GM12878 (cell line): ENCODE measurements around the gene UBE2O. TPM values are rescaled to one million over a fixed set of nuclear protein-coding genes. Genes with fewer than 3 reads are reported as not detected.
A peak's percentile ranks its signal among the peaks of the same experiment; 100 is the strongest.

ENCODE experiments used
- CREB1 ChIP-seq: IDR thresholded peaks from 2 replicates; pipeline ENCODE4 v1.6.1; 2012; ENCODE audit warnings: low read depth, mild to moderate bottlenecking, inconsistent platforms
- CUX1 ChIP-seq: IDR thresholded peaks from 2 replicates; pipeline ENCODE4 v1.6.1; 2012; ENCODE audit warnings: improper control_type of control experiment, low read depth, low read length; ENCODE audit not compliant: insufficient replicate concordance
- E4F1 ChIP-seq: fragments of 450-650 bp; IDR thresholded peaks from 2 replicates; pipeline ENCODE4 v1.6.1; 2018; ENCODE audit warnings: borderline replicate concordance, mild to moderate bottlenecking; ENCODE audit not compliant: partially characterized antibody
- IRF5 ChIP-seq: fragments of 450-650 bp; IDR thresholded peaks from 2 replicates; pipeline ENCODE4 v1.6.1; 2017; ENCODE audit warnings: borderline replicate concordance
- MAX ChIP-seq: IDR thresholded peaks from 2 replicates; pipeline ENCODE4 v1.6.1; 2012; ENCODE audit warnings: low read depth, low read length, improper control_type of control experiment
- MYC ChIP-seq: IDR thresholded peaks from 2 replicates; pipeline ENCODE4 v1.6.1; 2011; ENCODE audit warnings: mild to moderate bottlenecking, low read length, moderate library complexity, inconsistent platforms; ENCODE audit not compliant: insufficient read depth, insufficient replicate concordance, insufficient read length, severe bottlenecking
- NBN ChIP-seq: fragments of 450-650 bp; IDR thresholded peaks from 2 replicates; pipeline ENCODE4 v1.6.1; 2016
- NFIC ChIP-seq: IDR thresholded peaks from 2 replicates; pipeline ENCODE4 v1.6.1; 2012; ENCODE audit warnings: low read depth, mild to moderate bottlenecking, inconsistent platforms, low read length, moderate library complexity
- NFYA ChIP-seq: IDR thresholded peaks from 2 replicates; pipeline ENCODE4 v1.6.1; 2011; ENCODE audit warnings: low read depth, mild to moderate bottlenecking, low read length, improper control_type of control experiment, borderline replicate concordance
- NR2C1 ChIP-seq: fragments of 450-650 bp; IDR thresholded peaks from 2 replicates; pipeline ENCODE4 v1.6.1; 2017; ENCODE audit warnings: antibody characterized with exemption, mild to moderate bottlenecking, moderate library complexity
- PAX8 ChIP-seq: fragments of 450-650 bp; IDR thresholded peaks from 2 replicates; pipeline ENCODE4 v1.6.1; 2017; ENCODE audit warnings: mild to moderate bottlenecking, moderate library complexity
- RUNX3 ChIP-seq: IDR thresholded peaks from 2 replicates; pipeline ENCODE4 v1.6.1; 2012; ENCODE audit warnings: low read length, inconsistent platforms
- TCF7 ChIP-seq: IDR thresholded peaks from 2 replicates; pipeline ENCODE4 v1.6.1; 2014; ENCODE audit warnings: antibody characterized with exemption, borderline replicate concordance
- YY1 ChIP-seq: IDR thresholded peaks from 2 replicates; pipeline ENCODE4 v1.6.1; 2011; ENCODE audit warnings: low read depth, mild to moderate bottlenecking, low read length
- ZNF687 ChIP-seq: fragments of 450-650 bp; IDR thresholded peaks from 2 replicates; pipeline ENCODE4 v1.6.1; 2017; ENCODE audit warnings: mild to moderate bottlenecking, moderate library complexity
- ZSCAN29 ChIP-seq: fragments of 450-650 bp; IDR thresholded peaks from 2 replicates; pipeline ENCODE4 v1.6.1; 2017; ENCODE audit warnings: mild to moderate bottlenecking, moderate library complexity
- polyA plus RNA-seq, 11 experiments: library from polyadenylated mRNA; depleted of rRNA in 4 of 11; unstranded in 6 of 11; stranded (reverse) in 5 of 11; fragments of >200 nt; fragmentation: Nextera tagmentation in 4 of 11; fragmentation: Illumina TruSeq in 1 of 11; extraction: Ambion mirVana in 4 of 11; extraction: Trizol in 1 of 11; gene quantifications; 1 replicate in 1 of 11; 2 replicates in 10 of 11; pipeline versions ENCODE4 v1.2.1 to v1.2.3, GENCODE V29; 2011 to 2016; ENCODE audit warnings: inconsistent platforms in 2 of 11, missing spikeins in 2 of 11, low read depth in 1 of 11
- total RNA-seq, 4 experiments: library from RNA; depleted of rRNA in 3 of 4; stranded (reverse); fragments of >200 nt in 3 of 4; fragmentation: Illumina TruSeq in 1 of 4; extraction: Trizol in 1 of 4; gene quantifications; 2 replicates each; pipeline versions ENCODE4 v1.2.1 to v1.2.3, GENCODE V29; 2013 to 2021

Gene UBE2O
- total and polyA plus RNA-seq, 10 of the 15 experiments (the other 5 are each of a cell fraction or from before 2014, with no cell fraction given) = 2.1 to 39.0 (median 14.1) TPM

- TF ChIP-seq ZNF687 (no peak), NBN (no peak), CUX1 (no peak), RUNX3 (peak; percentile 40), IRF5 (no peak), TCF7 (no peak), NFIC (0 out of 2 replicates have a peak, but pooled peaks have one; percentile 12), MAX (no peak), ZSCAN29 (no peak), E4F1 (no peak), YY1 (peak; percentile 74; the same call in 1 of the 2 replicates), CREB1 (0 out of 2 replicates have a peak, but pooled peaks have one; percentile 23), MYC (no peak), NFYA (no peak), NR2C1 (no peak), PAX8 (no peak)
These were observed 8.2 kb downstream of the UBE2O start (continued) for GRCh38 chr17:76444518-76445311.
